HG03025 (cell line): ENCODE measurements around the gene PPP5C.
"Not testable (repeated sequence)": the region's sequence is repeated elsewhere in the genome, so short reads cannot be mapped to it uniquely, and the experiment has no call there.

Experiments used
- ATAC-seq: cut with Tn5 transposase; IDR thresholded peaks from one replicate; pipeline ENCODE4 v1.9.1; 2021; ENCODE audit warnings: mild to moderate bottlenecking, moderate library complexity; ENCODE audit not compliant: unreplicated experiment, low FRiP score

Gene PPP5C

GRCh38 chr19:46426506-46427162 is 79.7 kb downstream of the PPP5C start:
- ATAC-seq: no peak

GRCh38 chr19:46427518-46428045 is 80.7 kb downstream of the PPP5C start:
- ATAC-seq: no peak

DNA sequence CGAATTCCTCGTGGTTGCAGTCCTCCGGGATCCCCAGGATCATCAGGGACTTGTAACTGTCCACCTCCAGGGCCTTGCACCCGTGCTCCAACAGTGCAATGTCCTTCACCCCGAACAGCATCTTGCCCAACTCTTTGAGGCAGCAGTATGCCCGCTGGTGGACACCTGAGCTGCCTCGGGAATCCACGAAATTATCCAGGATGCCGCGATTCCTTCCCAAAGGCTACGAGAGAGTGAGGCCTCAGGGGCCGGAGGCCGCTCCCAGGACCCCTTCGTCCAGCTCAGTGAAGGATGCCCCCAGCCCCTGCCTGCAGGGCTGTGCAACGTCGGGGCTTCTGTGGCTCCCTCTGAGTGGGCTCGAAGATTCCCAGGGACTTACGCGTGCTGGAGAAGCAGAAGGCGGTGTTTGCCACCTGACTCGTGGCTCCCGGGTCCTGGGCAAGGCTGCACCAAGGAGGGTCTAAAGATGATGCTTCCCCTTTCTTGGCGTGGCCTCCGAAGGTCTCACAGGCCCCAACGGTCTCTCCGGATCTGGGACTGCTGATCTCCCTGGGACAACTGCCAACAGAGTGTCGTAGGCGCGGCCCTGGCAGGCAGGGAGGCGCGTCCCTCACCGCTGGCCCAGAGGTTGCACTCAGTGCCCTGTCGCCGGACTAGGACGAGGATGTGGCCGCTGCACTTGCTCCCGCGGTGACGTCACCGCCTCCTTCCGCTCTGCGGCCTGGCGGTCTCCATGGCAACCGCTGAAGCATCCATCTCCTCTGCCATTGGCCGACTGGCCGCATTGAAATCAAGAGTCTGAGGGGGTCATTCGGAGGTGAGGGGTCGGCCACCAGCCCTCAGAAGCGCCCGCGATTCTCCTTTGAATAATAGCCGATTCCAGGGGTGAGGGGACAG is 81.6 kb downstream of the PPP5C start, which contains the start of gene PNMA8C:
PNMA8C (minus strand) TSS at position 698 of the 897 bp plus-strand sequence; CDS start at position 121, 577 bp downstream.
- ATAC-seq: no peak

GRCh38 chr19:46429999-46430398 is 83.1 kb downstream of the PPP5C start:
- no peak for ATAC-seq

DNA sequence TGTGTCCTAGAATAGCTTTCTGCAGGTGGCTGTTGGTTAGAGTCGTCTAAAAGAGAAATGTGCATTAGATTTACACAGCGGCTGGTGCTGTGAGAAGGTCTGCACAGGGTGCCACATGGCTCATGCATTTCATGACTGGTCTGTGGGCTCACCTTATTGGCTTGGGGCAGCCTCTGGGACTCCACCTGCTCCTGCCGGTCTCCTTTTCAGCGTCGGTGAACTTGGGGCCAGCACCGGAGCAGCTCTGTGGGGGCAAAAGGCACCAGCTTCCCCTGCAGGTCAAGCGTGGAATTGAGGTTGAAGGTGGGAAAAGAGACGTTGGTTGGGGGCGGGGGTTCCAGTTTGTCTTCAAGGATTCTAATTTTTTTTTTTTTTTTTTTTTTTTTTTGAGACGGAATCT is 84.9 kb downstream of the PPP5C start:
- no peak for ATAC-seq

- not testable (repeated sequence) for ATAC-seq
Measured at GRCh38 chr19:46433470-46433869, 86.6 kb downstream of the PPP5C start.

DNA sequence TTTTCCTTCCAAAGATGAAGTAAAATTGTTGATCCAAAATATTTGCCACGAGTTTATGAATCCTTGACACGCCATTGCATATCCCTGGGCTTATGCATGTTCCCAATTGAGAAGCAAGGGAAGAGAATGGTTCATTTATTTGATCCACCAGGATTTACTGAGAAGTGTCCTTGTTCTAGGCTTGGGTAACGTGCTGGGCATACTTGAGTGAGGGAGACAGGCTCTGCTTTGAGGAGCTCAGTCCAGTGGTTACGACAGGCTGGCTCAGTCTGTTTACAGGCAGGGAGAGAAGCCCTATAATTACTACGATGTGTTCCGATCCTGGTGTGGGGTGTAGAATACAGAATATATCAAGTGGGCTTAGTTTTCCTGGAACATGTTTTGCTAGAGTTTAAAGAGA is 88.1 kb downstream of the PPP5C start:
- no peak for ATAC-seq

DNA sequence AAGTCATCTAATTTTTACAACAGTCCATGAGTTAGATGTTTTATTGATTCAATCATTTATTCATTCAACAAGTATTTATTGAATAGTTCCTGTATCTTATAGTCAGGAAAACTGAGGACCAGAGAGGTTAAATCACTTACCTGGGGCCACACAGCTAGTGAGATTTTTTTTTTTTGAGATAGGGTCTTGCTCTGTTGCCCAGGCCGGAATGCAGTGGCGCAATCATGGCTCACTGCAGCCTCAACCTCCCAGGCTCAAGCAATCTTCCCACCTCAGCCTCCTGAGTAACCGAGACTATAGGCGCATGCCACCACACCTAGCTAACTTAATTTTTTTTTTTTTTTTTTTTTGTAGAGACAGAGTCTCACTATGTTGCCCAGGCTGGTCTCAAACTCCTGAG is 88.8 kb downstream of the PPP5C start:
- ATAC-seq: not testable (repeated sequence)
